G401.6 (cell line): ENCODE data around the gene KNCN.

Experiments used
- FAIRE-seq: peaks from 2 replicates; lab custom pipeline; 2012; peaks lifted over from hg19 to GRCh38; lab: Jason Lieb, UNC

Gene KNCN

DNA sequence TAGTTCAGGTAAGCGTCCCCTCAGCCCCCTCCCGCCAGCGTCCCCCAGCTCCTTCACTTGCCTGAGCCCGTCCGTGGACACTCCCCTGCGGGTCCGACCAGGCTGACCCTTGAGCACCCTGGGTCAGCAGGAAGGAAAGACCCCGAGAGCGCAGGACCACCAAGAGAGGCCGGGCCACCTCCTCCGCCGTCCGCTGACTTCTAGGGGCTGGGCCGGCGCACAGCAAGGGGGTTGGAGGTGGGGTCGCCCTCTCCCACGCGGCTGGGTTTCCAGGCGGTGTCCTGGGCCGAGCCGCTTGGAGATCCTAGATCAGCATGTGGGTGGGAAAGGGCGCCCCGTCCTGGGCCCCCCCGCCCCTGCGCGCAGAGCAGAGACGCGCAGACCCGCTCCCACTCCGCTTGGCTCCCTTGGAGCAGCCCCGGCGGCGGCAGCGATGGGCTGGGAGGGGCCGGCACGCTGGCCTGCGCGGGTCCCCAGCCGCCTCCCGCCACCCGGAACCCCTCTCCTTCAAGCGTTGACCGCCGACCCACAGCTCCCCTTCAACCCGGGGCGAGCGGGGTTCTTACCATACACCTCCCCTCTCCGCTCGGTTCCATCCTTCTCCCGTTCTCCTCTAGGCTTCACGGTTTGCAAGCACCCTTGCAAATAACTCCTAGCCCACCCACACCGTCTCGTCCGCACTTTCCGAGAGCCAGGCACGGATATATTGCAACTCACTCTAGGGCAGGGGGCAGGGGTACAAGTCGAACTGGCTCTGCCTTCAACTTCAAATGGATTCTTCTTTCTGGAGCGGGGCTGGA is 7.5 kb downstream of the KNCN start:
- no peak for FAIRE-seq

DNA sequence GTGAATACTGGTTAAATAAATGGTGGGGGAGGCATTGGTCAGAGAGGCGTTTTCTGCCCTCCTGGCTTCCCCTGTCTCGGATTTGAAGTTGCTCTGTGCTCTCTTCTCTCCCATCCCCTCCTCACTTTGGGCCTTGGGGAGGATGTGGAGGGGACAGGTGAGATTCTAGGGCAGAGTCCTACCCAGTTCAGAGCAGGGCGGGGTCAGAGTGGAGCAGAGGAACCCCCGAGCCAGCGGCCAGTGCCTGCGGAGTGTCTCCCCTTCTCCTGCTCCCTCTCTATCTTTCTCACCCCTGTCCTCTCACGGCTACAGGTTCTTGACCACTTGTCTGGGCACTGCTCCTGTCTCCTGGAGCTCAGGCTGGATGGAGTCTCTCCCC is 8.1 kb downstream of the KNCN start:
- no peak for FAIRE-seq

DNA sequence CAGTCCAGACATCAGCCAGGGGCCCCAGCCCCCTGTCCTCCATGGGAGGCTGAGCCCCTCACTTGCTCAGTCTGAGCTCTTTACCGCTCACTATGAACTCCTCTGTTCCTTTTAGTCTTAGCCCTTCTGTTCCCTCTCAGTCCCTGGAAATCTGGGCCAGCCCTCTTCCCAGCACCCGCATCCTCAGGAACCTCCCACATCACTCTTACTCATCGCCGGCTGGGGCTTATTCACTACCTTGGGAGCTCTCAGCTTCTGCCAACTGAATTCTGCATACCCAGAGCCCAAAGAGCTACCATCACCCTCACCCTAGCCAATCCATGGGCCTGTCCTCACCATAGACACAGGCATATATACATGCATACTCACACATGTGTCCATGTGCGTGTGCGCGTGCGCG is 11.5 kb downstream of the KNCN start:
- no peak for FAIRE-seq

DNA sequence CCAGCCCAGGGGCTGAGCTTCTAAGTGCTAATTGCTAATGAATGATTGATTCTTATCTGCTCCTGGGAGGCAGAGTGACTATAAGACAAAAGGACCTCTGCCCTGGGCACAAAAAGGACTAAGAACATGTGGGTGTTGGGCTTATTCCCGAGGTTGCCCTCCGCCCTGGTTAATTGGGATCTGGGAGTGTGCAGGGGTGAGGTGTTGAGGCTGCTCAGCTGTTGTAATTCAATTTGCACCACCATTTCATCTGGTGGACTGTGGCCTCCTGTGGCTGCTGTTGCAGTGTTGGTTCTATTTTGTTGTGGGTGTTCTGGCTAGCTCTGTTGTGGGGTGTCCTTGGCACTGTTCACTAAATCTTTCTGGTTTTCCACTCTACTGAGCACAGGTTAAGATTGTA is 13.3 kb downstream of the KNCN start:
- no peak for FAIRE-seq

DNA sequence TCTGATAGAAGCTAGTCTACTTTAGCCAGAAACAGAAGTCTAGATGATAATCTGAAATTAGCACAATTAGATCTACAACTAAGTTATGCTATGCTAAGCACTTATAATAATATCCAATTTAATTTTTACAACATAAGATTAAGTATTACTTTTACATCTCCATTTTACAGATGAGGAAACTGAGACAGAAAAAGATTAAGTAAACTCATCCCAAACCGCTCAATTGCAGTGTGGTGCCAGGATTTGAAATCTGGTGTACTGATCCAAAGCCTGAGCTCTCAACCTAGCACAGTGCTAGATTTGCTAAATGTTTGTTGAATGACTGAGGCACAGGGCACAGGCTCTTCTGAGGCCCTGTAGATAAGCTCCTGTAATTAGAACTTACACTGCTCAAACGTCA is 13.8 kb downstream of the KNCN start:
- no peak for FAIRE-seq

DNA sequence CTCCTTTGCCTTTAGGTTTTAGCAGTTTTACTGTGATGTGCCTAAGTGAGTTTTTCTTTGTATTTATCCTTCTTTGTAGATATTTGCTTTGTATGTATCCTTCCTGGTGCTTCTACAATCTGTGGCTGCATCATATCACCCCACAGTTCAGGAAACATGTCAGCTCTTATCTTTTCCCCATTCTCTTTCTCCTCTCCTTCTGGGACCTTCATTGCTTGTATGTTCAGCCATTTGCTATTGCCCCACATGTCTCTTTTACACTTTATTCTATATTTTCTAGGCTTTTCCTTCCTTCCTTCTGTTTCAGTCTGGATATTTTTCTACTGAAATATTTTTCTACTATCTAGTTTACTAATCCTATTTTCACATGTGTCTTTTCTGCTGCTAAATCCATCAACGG is 14.9 kb downstream of the KNCN start:
- no peak for FAIRE-seq

DNA sequence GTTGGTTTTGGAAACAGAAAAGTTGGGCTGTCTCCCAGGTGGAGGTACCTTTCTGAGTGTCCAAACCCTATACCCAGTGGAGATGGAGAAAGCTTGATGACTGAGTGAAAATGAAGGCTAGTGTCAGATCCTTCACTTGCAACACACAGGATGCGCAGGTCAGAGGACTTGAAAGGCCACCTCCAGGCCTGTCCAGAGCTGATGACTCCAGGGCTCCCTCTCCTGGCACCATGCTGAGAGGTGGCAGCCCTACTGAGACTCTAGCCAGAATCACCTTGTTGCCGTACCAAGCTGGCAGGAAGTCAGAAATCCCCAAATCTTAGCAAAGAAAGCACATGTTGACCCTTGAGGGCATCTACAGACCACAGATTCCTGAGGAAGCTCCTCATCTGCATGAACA is 16.4 kb downstream of the KNCN start:
- FAIRE-seq, result no peak

DNA sequence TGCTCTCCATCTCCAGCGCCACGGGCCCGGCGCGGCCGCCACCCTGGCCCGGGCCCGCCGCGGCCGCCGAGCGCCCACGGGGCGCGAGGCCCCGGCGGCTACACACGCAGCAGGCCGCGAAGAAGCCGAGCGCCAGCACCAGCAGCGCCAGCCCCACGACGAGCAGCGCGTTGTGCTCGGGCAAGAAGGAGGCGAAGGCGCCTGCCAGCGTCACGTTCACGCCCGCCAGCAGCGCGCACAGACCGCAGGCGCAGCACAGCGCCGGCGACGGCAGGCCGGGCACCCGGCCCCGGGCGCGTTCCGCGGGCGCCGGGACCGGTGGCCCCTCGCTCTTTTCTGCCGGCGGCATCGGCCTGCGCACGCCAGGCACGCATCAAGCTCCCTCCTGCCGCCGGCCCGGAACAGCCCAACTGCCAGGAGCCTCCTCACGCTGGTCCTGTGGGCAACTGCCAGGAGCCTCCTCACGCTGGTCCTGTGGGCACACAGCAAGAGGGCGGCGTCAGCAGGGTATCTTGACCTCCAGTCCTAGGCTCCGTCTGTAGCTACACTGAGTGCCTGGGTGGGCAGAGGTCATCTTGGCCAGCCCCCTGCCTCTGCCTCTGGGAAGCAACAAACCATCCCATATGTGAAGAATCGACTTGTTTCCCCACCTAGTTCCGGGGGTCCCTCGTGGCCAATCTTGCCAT is 18.1 kb downstream of the KNCN start:
- no peak for FAIRE-seq

DNA sequence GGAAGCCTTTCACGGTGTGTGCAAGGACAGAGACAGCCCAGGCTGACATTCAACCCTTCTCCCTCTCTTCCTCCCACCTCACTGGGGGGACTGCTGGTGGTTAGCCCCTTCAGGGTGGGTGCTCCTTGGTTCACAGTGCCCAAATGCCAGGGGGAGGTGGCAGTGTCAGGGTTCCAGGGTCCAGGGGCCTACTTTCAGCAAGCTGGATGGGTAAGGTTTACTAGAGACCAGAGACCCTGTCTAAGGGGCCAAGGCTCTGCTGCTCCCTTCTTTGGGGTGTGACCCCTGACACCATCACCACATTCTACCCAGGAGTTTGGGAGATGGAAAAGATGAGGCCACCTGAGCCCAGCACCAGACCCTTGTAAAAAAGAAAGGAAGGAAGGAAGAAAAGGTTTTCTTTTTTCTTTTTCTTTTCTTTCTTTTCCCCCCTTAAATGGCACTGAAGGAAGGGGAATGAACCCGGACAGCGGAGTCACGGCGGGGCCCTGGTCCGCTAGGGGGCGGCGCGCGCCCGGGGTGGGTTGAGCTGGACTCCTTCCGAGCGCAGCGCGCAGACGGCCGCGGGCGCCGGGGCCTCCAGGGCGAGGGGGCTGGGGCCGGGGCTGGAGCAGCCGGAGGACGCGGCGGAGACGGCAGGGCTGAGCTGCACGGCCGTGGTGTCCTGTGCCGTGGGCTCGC is 18.8 kb downstream of the KNCN start:
- FAIRE-seq, result no peak

DNA sequence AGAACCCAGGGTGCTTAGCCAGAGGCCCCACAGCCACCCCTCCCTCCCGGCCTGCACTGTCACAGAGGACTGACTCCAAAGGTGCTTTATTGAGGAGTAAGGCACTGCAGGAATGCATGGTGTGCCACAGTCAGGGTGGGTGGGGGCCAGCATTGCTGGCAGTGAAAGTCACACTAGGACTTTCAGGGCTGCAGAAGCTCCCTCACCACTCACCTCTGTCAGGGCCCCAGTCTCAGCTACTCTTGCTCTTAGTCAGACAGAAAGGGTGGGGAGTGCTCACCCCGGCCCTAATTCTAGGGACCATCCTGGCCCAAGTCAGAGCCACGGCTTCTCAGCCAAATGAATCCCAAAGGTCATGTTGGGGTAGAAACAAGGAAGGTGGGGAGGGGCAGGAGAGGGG is 19.4 kb downstream of the KNCN start:
- FAIRE-seq, result no peak

DNA sequence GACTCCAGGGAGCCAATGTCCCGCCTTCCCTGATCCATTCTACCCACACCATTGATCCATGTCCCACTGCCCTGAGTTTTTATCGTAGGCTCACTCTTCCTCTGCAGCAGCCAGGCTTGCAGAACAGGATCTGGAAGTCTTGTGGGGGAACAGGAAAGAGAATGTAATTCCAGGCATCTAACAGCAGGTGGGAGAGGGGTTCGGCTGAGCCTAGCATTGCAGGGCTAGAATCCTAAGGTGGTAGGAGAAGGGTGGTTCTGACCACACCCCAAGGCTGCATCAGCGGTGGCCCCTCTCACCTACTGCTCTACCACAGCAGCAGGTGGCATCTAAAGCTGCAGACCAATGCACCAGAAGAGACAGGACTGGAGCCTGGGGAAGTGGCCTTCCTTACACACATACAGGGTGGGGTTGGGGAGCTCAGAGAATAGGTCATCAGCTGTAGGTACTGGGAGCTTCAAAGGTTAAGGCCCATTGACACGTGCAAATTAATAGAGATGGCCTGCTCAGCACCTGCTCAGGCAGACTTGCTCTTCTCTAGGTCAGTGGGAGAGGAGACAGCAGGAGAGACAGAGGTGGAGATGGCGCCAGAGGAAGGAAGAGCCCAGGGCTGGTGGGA is 20.5 kb downstream of the KNCN start:
- FAIRE-seq, result no peak

DNA sequence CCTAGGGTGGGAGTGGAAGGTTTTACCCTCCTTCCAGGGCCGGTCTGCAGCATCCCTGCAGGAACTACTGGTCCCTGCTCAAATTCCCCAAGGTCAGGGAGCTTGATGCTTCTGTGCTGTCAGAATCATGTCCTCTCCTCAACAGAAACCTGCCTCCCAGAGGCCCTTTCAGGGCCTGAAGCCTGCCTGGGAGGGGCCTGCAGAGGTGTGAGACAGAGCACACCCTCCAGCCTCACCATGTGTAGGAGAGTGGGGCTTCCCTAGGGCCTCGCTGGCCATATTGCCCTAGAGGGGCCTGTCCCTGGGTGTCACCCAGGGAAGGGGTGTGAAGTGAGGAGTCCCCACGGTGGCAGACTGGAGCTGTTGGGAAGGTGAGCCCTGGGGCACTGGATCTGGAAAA is 21.1 kb downstream of the KNCN start:
- no peak for FAIRE-seq

DNA sequence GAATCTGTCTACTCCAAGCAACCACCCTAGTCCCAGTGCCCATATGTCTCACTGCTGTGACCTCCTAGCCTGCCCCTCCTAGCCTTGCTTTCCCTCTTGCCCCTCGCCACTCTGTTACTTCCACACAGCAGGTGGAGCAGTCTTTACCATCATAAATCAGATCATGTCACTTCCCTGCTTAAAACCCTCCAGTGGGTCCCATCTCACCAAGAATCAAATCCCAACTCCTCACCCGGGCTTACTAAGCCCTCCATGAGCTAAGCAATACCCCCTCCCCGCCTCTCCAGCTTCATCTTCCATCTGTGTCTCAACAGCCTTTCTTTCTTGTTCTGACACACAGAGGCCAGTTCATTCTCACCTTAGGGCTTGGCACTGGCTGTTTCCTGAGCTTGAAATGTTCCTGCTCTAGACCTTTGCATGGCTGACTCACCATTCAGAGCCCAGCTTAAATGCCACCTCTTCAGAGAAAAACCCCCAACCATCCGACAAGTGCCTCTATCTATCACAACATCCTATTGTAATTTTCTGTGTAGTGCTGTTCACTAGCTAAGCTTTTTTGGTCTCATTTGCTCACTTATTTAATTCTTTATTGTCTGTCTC is 22.3 kb downstream of the KNCN start:
- no peak for FAIRE-seq

DNA sequence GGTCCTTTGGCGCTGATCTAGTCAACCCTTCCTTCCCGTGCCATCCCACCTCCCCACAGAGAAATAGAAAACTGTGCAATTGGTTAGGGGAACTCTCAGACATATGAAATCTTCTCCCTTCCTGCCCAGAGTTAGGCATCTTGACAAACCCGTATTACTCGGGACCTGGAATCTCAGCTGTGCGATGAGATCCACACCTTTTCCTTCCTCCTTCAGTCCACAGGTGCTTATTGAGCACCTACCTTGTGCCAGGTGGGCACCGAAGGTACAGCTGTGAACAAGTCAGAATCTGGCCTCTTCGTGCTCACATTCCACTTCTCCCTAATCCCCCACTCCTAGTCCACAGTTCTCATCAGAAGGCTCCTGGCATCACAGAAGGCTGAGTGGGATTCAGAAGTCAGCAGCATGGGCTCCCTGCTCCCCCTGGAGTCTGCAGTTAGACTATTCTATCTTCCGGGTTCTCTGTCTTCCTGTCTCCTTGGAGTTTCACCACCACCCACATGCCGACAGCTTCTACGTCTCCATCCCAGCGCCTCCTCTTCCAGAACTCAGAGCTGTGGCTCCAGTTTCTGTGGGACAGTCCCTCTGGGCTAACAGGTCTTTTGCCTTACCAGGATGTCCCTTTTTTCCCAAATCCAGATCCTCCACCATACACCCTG is 23.0 kb downstream of the KNCN start:
- no peak for FAIRE-seq

DNA sequence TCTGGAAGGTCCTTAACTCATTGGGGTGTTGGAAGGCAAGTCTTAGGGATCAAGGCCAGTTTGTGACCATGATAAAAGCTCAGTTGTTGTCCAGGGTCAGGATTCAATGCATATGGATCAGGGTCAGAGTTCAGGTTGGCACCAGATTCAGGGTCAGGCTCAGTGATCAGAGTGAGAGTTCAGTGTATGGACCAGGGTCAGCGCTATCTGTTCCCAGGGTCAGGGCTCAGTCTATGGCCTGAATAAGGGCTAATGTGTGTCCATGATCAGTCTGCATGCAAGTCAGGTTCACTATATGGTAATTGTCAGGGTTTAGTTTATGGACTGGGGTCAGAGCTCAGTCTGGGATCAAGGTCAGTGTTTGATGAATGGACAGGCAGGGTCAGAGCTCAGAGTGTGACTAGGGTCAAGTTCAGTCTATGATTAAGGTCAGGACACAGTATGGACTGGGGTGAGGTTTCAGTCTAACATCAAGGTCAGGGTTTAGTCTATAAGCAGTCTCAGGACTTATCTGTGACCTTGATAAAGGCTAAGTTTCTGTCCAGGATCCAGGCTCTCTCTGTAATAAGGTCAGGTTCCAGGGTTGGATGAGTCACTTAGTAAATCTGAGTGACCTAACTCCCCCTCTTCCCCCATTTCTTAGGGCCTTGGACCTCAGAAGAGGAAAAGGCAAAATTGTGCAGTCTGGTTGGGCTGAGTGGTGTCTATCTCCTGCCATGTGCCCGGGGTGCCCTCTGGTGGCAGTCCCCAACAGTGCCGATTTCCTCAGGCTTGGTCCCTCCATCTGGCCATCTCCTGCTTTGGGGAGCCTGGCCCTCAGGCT is 23.8 kb downstream of the KNCN start:
- FAIRE-seq, result no peak

DNA sequence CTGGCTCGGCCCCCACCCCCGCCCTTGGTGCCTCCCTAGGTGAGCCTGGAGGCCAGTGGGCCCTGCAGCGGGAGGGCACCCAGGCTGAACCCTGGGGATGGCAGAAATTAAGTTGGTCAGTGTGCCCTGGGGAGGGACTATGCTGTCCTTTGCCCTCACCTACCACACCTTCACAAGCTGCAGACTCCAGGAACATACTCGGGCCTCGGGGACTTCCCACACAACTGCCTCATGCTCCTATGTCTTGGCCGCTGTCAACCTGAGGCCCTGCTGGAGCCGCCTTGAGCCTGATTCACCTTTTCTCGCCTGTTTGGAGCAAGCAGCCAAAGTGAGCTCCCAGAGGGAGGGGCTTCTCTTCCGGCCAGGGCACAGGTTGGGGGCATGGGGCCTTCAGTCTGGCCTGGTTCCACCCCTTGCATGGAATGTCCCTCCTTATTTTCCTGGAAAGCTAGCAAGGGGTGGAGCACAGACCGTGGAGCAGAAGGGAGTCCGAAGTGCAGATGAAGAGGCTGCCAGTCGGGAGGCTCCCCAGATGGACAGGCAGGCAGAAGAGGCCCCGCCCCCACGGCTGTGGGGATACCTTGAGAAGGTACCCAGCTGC is 24.7 kb downstream of the KNCN start:
- no peak for FAIRE-seq

DNA sequence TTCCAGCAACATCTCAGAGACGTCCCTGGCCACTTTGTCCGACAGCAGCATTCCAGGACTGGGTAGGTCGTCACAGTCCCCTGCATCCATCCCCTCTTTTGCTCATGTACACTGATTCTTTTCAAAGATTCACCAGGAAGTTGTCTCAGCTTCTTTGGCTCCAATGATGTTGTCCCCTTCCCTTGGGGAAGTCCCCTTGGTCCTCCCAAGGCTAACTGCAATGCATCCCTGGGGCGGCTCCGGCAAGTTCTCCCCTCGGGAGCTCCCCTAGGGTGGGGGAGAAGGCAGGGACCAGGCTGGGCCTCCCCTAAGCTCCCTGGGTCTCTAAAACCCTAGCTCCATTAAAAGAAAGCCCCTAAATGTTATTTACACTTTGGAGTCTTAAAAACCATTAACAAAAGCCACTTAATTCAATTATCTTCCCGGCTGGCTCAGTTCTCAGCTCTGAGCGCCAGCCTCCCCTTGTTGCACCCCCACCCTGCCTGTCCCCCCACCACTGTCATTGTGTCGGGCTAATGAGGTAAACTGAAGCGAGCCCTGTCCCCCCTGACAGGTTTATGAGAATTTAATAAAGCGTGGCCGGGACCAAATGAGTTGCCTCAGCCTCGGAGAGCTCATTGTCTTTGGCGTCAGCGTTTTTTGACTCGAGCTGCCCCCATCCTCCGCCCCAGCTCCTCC is 25.3 kb downstream of the KNCN start:
- FAIRE-seq, result no peak

DNA sequence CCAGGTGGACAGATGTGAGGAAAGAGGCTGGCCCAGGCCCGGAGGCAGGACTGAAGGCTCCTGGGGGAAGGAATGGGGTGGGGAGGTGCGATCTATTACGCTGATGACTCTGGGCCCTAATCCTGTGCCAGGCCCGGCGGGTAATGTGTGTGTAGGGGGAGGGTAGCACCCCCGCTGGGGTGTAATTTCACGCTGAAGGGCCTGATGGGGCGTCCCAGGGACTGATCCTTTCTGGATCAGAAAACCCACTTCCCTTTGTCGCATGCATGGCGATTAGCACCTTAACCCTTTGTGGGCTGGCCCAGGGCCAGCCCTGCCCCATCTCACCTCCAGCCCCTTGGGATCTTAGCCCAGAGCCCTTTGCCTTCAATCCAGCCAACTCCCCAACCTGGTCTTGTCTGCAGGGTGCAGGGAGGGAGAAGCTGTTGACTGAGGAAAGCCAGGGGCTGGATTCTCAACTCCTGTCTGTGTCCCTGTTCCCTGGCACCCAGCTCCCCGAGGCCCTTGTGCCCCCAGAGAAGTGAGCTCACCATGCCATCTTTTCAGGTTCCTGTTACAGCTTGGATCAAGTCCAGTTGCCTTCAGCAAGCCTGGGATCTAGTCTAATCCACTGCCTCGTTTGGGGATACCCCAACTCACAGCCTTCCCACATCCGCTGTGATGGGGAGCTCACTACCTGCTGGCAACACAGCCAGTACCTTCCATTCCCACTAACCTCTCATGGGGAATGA is 26.0 kb downstream of the KNCN start:
- no peak for FAIRE-seq

DNA sequence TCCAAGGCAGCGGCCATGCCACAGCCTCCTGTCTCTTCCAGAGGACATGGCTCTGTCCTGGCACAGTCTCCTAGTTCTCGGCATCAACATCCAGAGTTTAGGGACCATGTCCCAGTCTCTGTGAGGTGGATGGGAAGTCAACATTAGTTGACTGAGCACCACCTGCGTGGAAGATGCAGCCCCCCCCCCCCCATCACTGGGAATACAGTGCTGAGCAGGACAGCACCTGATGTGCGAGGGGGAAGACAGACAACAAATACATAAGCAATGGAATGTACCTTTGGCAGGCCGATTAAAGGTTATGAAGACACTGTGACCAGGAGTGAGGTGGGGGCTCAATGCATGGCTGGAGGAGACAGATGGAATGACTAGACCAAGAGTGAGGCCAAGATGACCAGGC is 26.6 kb downstream of the KNCN start:
- FAIRE-seq, result no peak
